Stimulated activated CD4-positive, alpha-beta T cell treated with anti-CD3 and anti-CD28 coated beads, TNF-alpha, amount 100 ng/mL, for 1 hour (primary cell): ENCODE measurements around the gene PSENEN.
"Not testable (repeated sequence)": the region's sequence is repeated elsewhere in the genome, so short reads cannot be mapped to it uniquely, and the experiment has no call there.

ENCODE experiments used
- DNase-seq, 3 donors: peaks; one replicate each; pipeline ENCODE4 v3.0.0-alpha.2; 2020; ENCODE audit warnings: low read depth in 3 of 3, low spot score in 1 of 3

The PSENEN gene

GRCh38 chr19:35718345-35719041, 27.0 kb upstream of the PSENEN start:
- DNase-seq = peak in 1 of 3 donors; percentile 42

- DNase-seq = no peak
These were observed 25.9 kb upstream of the PSENEN start for GRCh38 chr19:35719402-35720162.

- no peak for DNase-seq
These were observed 25.3 kb upstream of the PSENEN start for GRCh38 chr19:35720163-35720524.

- no peak for DNase-seq
These were observed 24.8 kb upstream of the PSENEN start for GRCh38 chr19:35720648-35721047.

GRCh38 chr19:35721374-35721773, 24.1 kb upstream of the PSENEN start:
- DNase-seq = no peak

GRCh38 chr19:35722461-35722860, 23.0 kb upstream of the PSENEN start:
- DNase-seq = no peak

GRCh38 chr19:35722897-35723296, 22.6 kb upstream of the PSENEN start:
- no peak for DNase-seq

- DNase-seq = no peak
These were observed 21.8 kb upstream of the PSENEN start for GRCh38 chr19:35723671-35724070.

- DNase-seq = not testable (repeated sequence)
These were observed 21.3 kb upstream of the PSENEN start for GRCh38 chr19:35724132-35724531.

- no peak for DNase-seq
These were observed 20.9 kb upstream of the PSENEN start for GRCh38 chr19:35724560-35724959.

- no peak for DNase-seq
These were observed 20.1 kb upstream of the PSENEN start for GRCh38 chr19:35725216-35725861.

GRCh38 chr19:35727053-35727955, 18.1 kb upstream of the PSENEN start:
- DNase-seq = no peak

GRCh38 chr19:35727956-35728706, 17.3 kb upstream of the PSENEN start:
- DNase-seq = no peak

- DNase-seq = no peak
These were observed 16.4 kb upstream of the PSENEN start for GRCh38 chr19:35729021-35729420.

GRCh38 chr19:35729763-35730162, 15.7 kb upstream of the PSENEN start:
- DNase-seq = no peak

GRCh38 chr19:35730326-35730725, 15.1 kb upstream of the PSENEN start:
- DNase-seq = no peak

- no peak for DNase-seq
These were observed 14.1 kb upstream of the PSENEN start for GRCh38 chr19:35731353-35731752.

GRCh38 chr19:35731779-35732405, 13.6 kb upstream of the PSENEN start:
- DNase-seq = no peak

- no peak for DNase-seq
These were observed 12.8 kb upstream of the PSENEN start for GRCh38 chr19:35732540-35733179.
